Eye (tissue), 1 donor: ENCODE measurements around the gene LARP7.
"Not testable (repeated sequence)": the region's sequence is repeated elsewhere in the genome, so short reads cannot be mapped to it uniquely, and the experiment has no call there.

ENCODE experiments used
- DNase-seq: peaks from one replicate; pipeline ENCODE4 v3.0.0-alpha.2; 2015

The LARP7 gene

GRCh38 chr4:112636688-112637551 is at the start of gene LARP7, which contains the start of gene ZGRF1:
Gene LARP7 (plus strand): TSS chr4:112637143. CDS start chr4:112644670, 7,527 bp downstream.
Gene ZGRF1 (minus strand): TSS chr4:112636909. CDS start chr4:112633176, 3,733 bp downstream.
- DNase-seq, result peak; percentile 100

- no peak for DNase-seq
These were observed 47.7 kb upstream of the LARP7 start for GRCh38 chr4:112589206-112589605.

GRCh38 chr4:112591593-112591992 is 45.4 kb upstream of the LARP7 start:
- DNase-seq, result no peak

GRCh38 chr4:112592717-112593116 is 44.2 kb upstream of the LARP7 start:
- no peak for DNase-seq

- DNase-seq, result no peak
These were observed 43.4 kb upstream of the LARP7 start for GRCh38 chr4:112593438-112594133.

GRCh38 chr4:112594993-112595392 is 42.0 kb upstream of the LARP7 start:
- DNase-seq, result no peak

- DNase-seq, result peak; percentile 87
These were observed 32.4 kb upstream of the LARP7 start for GRCh38 chr4:112604589-112604988.

GRCh38 chr4:112612814-112613213 is 24.1 kb upstream of the LARP7 start:
- not testable (repeated sequence) for DNase-seq

- DNase-seq, result no peak
These were observed 20.0 kb upstream of the LARP7 start for GRCh38 chr4:112616984-112617383.

- DNase-seq, result no peak
These were observed 10.7 kb upstream of the LARP7 start for GRCh38 chr4:112626228-112626627.

GRCh38 chr4:112633477-112634235 is 3.3 kb upstream of the LARP7 start:
- DNase-seq, result peak; percentile 70

GRCh38 chr4:112637552-112637866 is 566 bp downstream of the LARP7 start:
- DNase-seq, result no peak

- no peak for DNase-seq
These were observed 5.6 kb downstream of the LARP7 start for GRCh38 chr4:112642526-112642925.

- DNase-seq, result not testable (repeated sequence)
These were observed 7.9 kb downstream of the LARP7 start for GRCh38 chr4:112644595-112645535.

- no peak for DNase-seq
These were observed 8.8 kb downstream of the LARP7 start for GRCh38 chr4:112645541-112646329.

GRCh38 chr4:112646632-112647537 is 9.9 kb downstream of the LARP7 start:
- no peak for DNase-seq

- DNase-seq, result no peak
These were observed 10.8 kb downstream of the LARP7 start for GRCh38 chr4:112647785-112648184.

- no peak for DNase-seq
These were observed 11.5 kb downstream of the LARP7 start for GRCh38 chr4:112648263-112649054.

GRCh38 chr4:112649055-112649408 is 12.1 kb downstream of the LARP7 start:
- no peak for DNase-seq
